ENCODE measurements around the gene ARHGEF19.
A peak's percentile ranks its signal among the peaks of the same experiment; 100 is the strongest.

The ARHGEF19 gene

GRCh38 chr1:16166117-16166516 lies 46.3 kb downstream of the ARHGEF19 start:
- no peaks in the 10 kb centered on the region for H3K36me3 ChIP-seq (ENCODE audit: control insufficient read depth in 2 of 2, insufficient read depth in 1 of 2, low read length in 2 of 2)
- H3K27ac ChIP-seq (ENCODE audit: extremely low read depth, low read depth, low read length), result no peak overlapping the region
- ChIA-PET CTCF (interaction anchor here (0.6 to 1.2 kb wide), 2 partner anchors 84 to 372 kb away, joined by 3 to 5 read pairs; no protein-coding TSS in a partner anchor), POLR2A (interaction anchor here (3.8 kb wide), 1 partner anchor 10 kb away, joined by 27 read pairs; the partner anchor contains the start of gene EPHA2)
- peaks cover 5% of the 10 kb centered on the region for H3K4me1 ChIP-seq (ENCODE audit: control insufficient read depth, insufficient read depth, low read length)
- H3K9me3 ChIP-seq (ENCODE audit: control insufficient read depth, insufficient read depth, low read depth, low read length), result no peaks in the 10 kb centered on the region
- H3K4me3 ChIP-seq (ENCODE audit: low read depth, low read length), result no peak overlapping the region
- TF ChIP-seq RBAK (tag by site-specific recombination; IDR thresholded peaks at IDR 0.05), result no peak
- no peak for TF ChIP-seq WT1 (tag by site-specific recombination; IDR thresholded peaks at IDR 0.05)
- peak; percentile 64 for TF ChIP-seq ZBTB17 (tag by site-specific recombination; IDR thresholded peaks at IDR 0.05)
- no peak for TF ChIP-seq ZBTB1 (tag by site-specific recombination; IDR thresholded peaks at IDR 0.05)
- TF ChIP-seq KLF10 (tag by site-specific recombination; IDR thresholded peaks at IDR 0.05), result no peak
- no peak for TF ChIP-seq ZNF37A (tag by site-specific recombination; IDR thresholded peaks at IDR 0.05)
- TF ChIP-seq ZNF366 (tag by site-specific recombination; conservative IDR thresholded peaks at IDR 0.05), result peak; percentile 99
- TF ChIP-seq KLF17 (tag by site-specific recombination; IDR thresholded peaks at IDR 0.05), result no peak
- TF ChIP-seq ZBTB10 (tag by site-specific recombination; IDR thresholded peaks at IDR 0.05), result no peak
- no peak for TF ChIP-seq ZNF580 (tag by site-specific recombination; IDR thresholded peaks at IDR 0.05)

- Histone ChIP-seq H3K9me3 (ENCODE audit: control insufficient read depth, insufficient read depth, low read depth, low read length) (no peaks in the 10 kb centered on the region), H3K4me3 (ENCODE audit: low read depth, low read length) (no peak overlapping the region), H3K36me3 (ENCODE audit: control insufficient read depth in 2 of 2, insufficient read depth in 1 of 2, low read length in 2 of 2) (no peaks in the 10 kb centered on the region), H3K27ac (ENCODE audit: extremely low read depth, low read depth, low read length) (no peak overlapping the region), H3K4me1 (ENCODE audit: control insufficient read depth, insufficient read depth, low read length) (peaks cover 5% of the 10 kb centered on the region)
- POLR2A ChIA-PET, result interaction anchor here (1.9 to 3.8 kb wide), 2 partner anchors 9 kb away, joined by 18 to 27 read pairs; partner anchors contain the start of gene EPHA2
- peak; percentile 30; the same call in 1 of the 2 replicates for TF ChIP-seq INSM2 (tag by site-specific recombination; IDR thresholded peaks at IDR 0.05)
- TF ChIP-seq ZBTB48 (tag by site-specific recombination; IDR thresholded peaks at IDR 0.05), result peak; percentile 59
- TF ChIP-seq ZBTB20 (tag by site-specific recombination; IDR thresholded peaks at IDR 0.05), result peak; percentile 53; the same call in 1 of the 2 replicates
- peak; percentile 64 for TF ChIP-seq ZNF600 (tag by site-specific recombination; IDR thresholded peaks at IDR 0.05)
- peak; percentile 65 for TF ChIP-seq ZNF692 (tag by site-specific recombination; IDR thresholded peaks at IDR 0.05)
- peak; percentile 6; the same call in 1 of the 2 replicates for TF ChIP-seq PATZ1 (tag by site-specific recombination; IDR thresholded peaks at IDR 0.05)
- peak; percentile 79 for TF ChIP-seq ZSCAN4 (tag by site-specific recombination; IDR thresholded peaks at IDR 0.05)
- no peak for TF ChIP-seq ZNF629 (tag by site-specific recombination; IDR thresholded peaks at IDR 0.05)
- peak; percentile 88 for TF ChIP-seq ZFP69B (tag by site-specific recombination; IDR thresholded peaks at IDR 0.05)
- no peak for TF ChIP-seq ZNF394 (tag by site-specific recombination; IDR thresholded peaks at IDR 0.05; ENCODE audit: borderline replicate concordance)
- CTCF ChIA-PET, result interaction anchor here (0.6 to 1.7 kb wide), 3 partner anchors 21 to 371 kb away, joined by 3 to 5 read pairs (median 3); no protein-coding TSS in a partner anchor
Observed at GRCh38 chr1:16165548-16165947, 46.9 kb downstream of the ARHGEF19 start.

Measured in HEK293 (cell line).